Neural cell (in vitro differentiated cells): ENCODE results near the gene CKM. TPM values are rescaled to one million over a fixed set of nuclear protein-coding genes. Genes with fewer than 3 reads are reported as not detected.

ENCODE experiments used
- H2AFZ ChIP-seq: fragments of 200-600, 300-800 bp; sonication (generic), shearing (Covaris generic); 2 replicates; pipeline ENCODE4 v1.6.0; 2014; ENCODE audit warnings: low read depth, mild to moderate bottlenecking, antibody characterized with exemption, low read length, moderate library complexity
- H3F3A ChIP-seq: fragments of 200-600 bp; shearing (Covaris generic); 2 replicates; pipeline ENCODE4 v1.6.1; 2016; ENCODE audit warnings: mild to moderate bottlenecking, moderate library complexity, mixed read lengths, antibody characterized with exemption, low read length; ENCODE audit not compliant: insufficient read depth, poor library complexity, severe bottlenecking
- H3K27ac ChIP-seq: fragments of 200-600, 300-800 bp; sonication (generic), shearing (Covaris generic); 2 replicates; pipeline ENCODE4 v1.5.1; 2014; ENCODE audit warnings: mild to moderate bottlenecking, low read length, moderate library complexity
- H3K27me3 ChIP-seq: fragments of 300-800, 200-600 bp; sonication (generic), shearing (Covaris generic); 2 replicates; pipeline ENCODE4 v1.6.0; 2014; ENCODE audit warnings: mild to moderate bottlenecking, low read depth, low read length, moderate library complexity; ENCODE audit not compliant: insufficient read depth
- H3K36me3 ChIP-seq: fragments of 300-800, 200-600 bp; sonication (generic), shearing (Covaris generic); 2 replicates; pipeline ENCODE4 v1.5.1; 2014; ENCODE audit warnings: mild to moderate bottlenecking, antibody characterized with exemption, low read length, moderate library complexity; ENCODE audit not compliant: insufficient read depth
- H3K4me2 ChIP-seq: fragments of 300-800, 200-600 bp; sonication (generic), shearing (Covaris generic); 2 replicates; pipeline ENCODE4 v1.6.0; 2014; ENCODE audit warnings: mild to moderate bottlenecking, low read length
- H3K4me3 ChIP-seq: fragments of 300-800, 200-600 bp; sonication (generic), shearing (Covaris generic); 2 replicates; pipeline ENCODE4 v1.5.1; 2014; ENCODE audit warnings: mild to moderate bottlenecking, low read length, moderate library complexity
- H3K79me2 ChIP-seq: fragments of 200-600 bp; shearing (Covaris generic); replicated peaks from 2 replicates; pipeline ENCODE4 v1.6.0; 2014; ENCODE audit warnings: mild to moderate bottlenecking, low read length, moderate library complexity; ENCODE audit not compliant: insufficient read depth
- H3K9ac ChIP-seq: fragments of 300-800, 200-600 bp; sonication (generic), shearing (Covaris generic); 2 replicates; pipeline ENCODE4 v1.6.1; 2016; ENCODE audit warnings: mild to moderate bottlenecking, low read length, mixed read lengths
- H3K9me2 ChIP-seq: fragments of 200-600 bp; shearing (Covaris generic); 2 replicates; pipeline ENCODE4 v1.6.1; 2016; ENCODE audit warnings: mild to moderate bottlenecking, low read length, mixed read lengths; ENCODE audit not compliant: insufficient read depth
- H3K9me3 ChIP-seq: fragments of 200-600, 300-800 bp; sonication (generic), shearing (Covaris generic); 2 replicates; pipeline ENCODE4 v1.6.1; 2016; ENCODE audit warnings: mild to moderate bottlenecking, mixed run types, low read length, moderate library complexity, mixed read lengths
- H4K20me1 ChIP-seq: fragments of 200-600 bp; shearing (Covaris generic); 2 replicates; pipeline ENCODE4 v1.6.1; 2016; ENCODE audit warnings: mild to moderate bottlenecking, mixed run types; ENCODE audit not compliant: insufficient read depth
- EP300 ChIP-seq: fragments of 450-650 bp; conservative IDR thresholded peaks from 2 replicates; pipeline ENCODE4 v1.6.1; 2014; ENCODE audit warnings: antibody characterized with exemption, mild to moderate bottlenecking, moderate library complexity; ENCODE audit not compliant: poor library complexity, severe bottlenecking
- EZH2 ChIP-seq: fragments of 200-600, 300-800 bp; shearing (Covaris generic), sonication (generic); IDR thresholded peaks from 2 replicates; pipeline ENCODE4 v1.6.1; 2014; ENCODE audit warnings: antibody characterized with exemption, low read length, borderline replicate concordance, mild to moderate bottlenecking; ENCODE audit not compliant: insufficient read depth, poor library complexity, severe bottlenecking
- MXI1 ChIP-seq: fragments of 450-650 bp; conservative IDR thresholded peaks from 2 replicates; pipeline ENCODE4 v1.6.1; 2014; ENCODE audit warnings: antibody characterized with exemption, mild to moderate bottlenecking; ENCODE audit not compliant: poor library complexity, severe bottlenecking
- POLR2AphosphoS5 ChIP-seq: IDR thresholded peaks from 2 replicates; pipeline ENCODE4 v1.6.1; 2012
- RAD21 ChIP-seq: fragments of 450-650 bp; conservative IDR thresholded peaks from 2 replicates; pipeline ENCODE4 v1.6.1; 2014; ENCODE audit warnings: antibody characterized with exemption, mild to moderate bottlenecking, moderate library complexity
- SMC3 ChIP-seq: fragments of 450-650 bp; conservative IDR thresholded peaks from 2 replicates; pipeline ENCODE4 v1.6.1; 2014; ENCODE audit warnings: antibody characterized with exemption, mild to moderate bottlenecking, moderate library complexity; ENCODE audit not compliant: poor library complexity
- TAF1 ChIP-seq: IDR thresholded peaks from 2 replicates; pipeline ENCODE4 v1.6.1; 2012; ENCODE audit warnings: low read depth
- polyA plus RNA-seq: library from polyadenylated mRNA; depleted of rRNA; stranded (reverse); fragments of >200 nt; gene quantifications from 2 replicates; pipeline ENCODE4 v1.2.3, GENCODE V29; 2014
- TF ChIP-seq, protein P1 (sequence below): fragments of 450-650 bp; IDR thresholded peaks from 2 replicates; pipeline ENCODE4 v1.5.1; 2014; ENCODE audit warnings: antibody characterized with exemption, mild to moderate bottlenecking, moderate library complexity; ENCODE audit not compliant: poor library complexity, severe bottlenecking
- TF ChIP-seq, protein P2 (sequence below): IDR thresholded peaks from 2 replicates; pipeline ENCODE4 v1.6.1; 2012; ENCODE audit warnings: borderline replicate concordance

The CKM gene
- polyA plus RNA-seq, 1 donor from 2014 or later: 0.14 TPM

DNA sequence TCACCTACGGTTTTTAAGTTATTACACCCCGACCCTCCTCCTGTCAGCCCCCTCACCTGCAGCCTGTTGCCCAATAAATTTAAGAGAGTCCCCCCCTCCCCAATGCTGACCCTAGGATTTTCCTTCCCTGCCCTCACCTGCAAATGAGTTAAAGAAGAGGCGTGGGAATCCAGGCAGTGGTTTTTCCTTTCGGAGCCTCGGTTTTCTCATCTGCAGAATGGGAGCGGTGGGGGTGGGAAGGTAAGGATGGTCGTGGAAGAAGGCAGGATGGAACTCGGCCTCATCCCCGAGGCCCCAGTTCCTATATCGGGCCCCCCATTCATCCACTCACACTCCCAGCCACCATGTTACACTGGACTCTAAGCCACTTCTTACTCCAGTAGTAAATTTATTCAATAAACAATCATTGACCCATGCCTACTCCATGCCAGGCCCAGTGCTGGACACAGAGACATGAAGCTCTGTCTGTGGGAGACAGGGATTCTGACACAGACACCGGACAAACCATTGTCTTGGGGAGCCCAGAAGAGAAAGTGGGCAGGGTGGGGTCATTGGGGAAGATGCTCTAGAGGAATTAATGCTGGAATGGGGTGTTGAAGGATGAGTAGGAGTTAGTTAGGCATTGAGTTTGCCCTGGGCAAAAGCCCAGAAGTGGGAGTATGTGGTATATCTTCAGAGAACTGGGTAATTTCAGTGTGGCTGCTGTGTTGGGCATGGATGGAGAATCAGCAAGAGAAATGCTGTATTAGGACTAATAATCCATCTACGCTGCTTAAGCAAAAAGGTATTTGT, 19.2 kb downstream of the CKM start (continued):
- TF ChIP-seq, protein P1, sequence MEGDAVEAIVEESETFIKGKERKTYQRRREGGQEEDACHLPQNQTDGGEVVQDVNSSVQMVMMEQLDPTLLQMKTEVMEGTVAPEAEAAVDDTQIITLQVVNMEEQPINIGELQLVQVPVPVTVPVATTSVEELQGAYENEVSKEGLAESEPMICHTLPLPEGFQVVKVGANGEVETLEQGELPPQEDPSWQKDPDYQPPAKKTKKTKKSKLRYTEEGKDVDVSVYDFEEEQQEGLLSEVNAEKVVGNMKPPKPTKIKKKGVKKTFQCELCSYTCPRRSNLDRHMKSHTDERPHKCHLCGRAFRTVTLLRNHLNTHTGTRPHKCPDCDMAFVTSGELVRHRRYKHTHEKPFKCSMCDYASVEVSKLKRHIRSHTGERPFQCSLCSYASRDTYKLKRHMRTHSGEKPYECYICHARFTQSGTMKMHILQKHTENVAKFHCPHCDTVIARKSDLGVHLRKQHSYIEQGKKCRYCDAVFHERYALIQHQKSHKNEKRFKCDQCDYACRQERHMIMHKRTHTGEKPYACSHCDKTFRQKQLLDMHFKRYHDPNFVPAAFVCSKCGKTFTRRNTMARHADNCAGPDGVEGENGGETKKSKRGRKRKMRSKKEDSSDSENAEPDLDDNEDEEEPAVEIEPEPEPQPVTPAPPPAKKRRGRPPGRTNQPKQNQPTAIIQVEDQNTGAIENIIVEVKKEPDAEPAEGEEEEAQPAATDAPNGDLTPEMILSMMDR: no peak
- TF ChIP-seq POLR2AphosphoS5: no peak
- TF ChIP-seq MXI1: no peak

DNA sequence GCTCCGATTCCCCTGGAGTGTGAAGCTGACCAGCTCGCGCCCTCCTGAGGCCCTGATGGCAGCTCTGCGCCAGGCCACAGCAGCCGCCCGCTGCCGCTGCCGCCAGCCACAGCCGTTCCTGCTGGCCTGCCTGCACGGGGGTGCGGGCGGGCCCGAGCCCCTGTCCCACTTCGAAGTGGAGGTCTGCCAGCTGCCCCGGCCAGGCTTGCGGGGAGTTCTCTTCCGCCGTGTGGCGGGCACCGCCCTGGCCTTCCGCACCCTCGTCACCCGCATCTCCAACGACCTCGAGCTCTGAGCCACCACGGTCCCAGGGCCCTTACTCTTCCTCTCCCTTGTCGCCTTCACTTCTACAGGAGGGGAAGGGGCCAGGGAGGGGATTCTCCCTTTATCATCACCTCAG, 20.3 kb downstream of the CKM start:
- Histone ChIP-seq H3K27ac (no peak overlapping the region), H4K20me1 (no peaks in the 10 kb centered on the region), H3K9ac (no peak overlapping the region), H2AFZ (no peak overlapping the region), H3K4me2 (no peak overlapping the region), H3K36me3 (peaks cover 4% of the 10 kb centered on the region), H3F3A (no peaks in the 10 kb centered on the region), H3K27me3 (no peaks in the 10 kb centered on the region), H3K4me3 (no peak overlapping the region), H3K79me2 (no peaks in the 10 kb centered on the region), H3K9me2 (no peaks in the 10 kb centered on the region), H3K9me3 (no peaks in the 10 kb centered on the region)
- no peak for TF ChIP-seq EP300
- TF ChIP-seq MXI1: no peak
- TF ChIP-seq, protein P1: no peak
- TF ChIP-seq RAD21: no peak
- TF ChIP-seq POLR2AphosphoS5: no peak
- TF ChIP-seq, protein P2, sequence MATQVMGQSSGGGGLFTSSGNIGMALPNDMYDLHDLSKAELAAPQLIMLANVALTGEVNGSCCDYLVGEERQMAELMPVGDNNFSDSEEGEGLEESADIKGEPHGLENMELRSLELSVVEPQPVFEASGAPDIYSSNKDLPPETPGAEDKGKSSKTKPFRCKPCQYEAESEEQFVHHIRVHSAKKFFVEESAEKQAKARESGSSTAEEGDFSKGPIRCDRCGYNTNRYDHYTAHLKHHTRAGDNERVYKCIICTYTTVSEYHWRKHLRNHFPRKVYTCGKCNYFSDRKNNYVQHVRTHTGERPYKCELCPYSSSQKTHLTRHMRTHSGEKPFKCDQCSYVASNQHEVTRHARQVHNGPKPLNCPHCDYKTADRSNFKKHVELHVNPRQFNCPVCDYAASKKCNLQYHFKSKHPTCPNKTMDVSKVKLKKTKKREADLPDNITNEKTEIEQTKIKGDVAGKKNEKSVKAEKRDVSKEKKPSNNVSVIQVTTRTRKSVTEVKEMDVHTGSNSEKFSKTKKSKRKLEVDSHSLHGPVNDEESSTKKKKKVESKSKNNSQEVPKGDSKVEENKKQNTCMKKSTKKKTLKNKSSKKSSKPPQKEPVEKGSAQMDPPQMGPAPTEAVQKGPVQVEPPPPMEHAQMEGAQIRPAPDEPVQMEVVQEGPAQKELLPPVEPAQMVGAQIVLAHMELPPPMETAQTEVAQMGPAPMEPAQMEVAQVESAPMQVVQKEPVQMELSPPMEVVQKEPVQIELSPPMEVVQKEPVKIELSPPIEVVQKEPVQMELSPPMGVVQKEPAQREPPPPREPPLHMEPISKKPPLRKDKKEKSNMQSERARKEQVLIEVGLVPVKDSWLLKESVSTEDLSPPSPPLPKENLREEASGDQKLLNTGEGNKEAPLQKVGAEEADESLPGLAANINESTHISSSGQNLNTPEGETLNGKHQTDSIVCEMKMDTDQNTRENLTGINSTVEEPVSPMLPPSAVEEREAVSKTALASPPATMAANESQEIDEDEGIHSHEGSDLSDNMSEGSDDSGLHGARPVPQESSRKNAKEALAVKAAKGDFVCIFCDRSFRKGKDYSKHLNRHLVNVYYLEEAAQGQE: no peak
- TF ChIP-seq TAF1: no peak
- TF ChIP-seq SMC3: no peak
- TF ChIP-seq EZH2: no peak
